IPS-11a (cell line): ENCODE data around the gene ARFIP2.
"Not testable (repeated sequence)": the region's sequence is repeated elsewhere in the genome, so short reads cannot be mapped to it uniquely, and the experiment has no call there.

Experiments
- H3K4me3 ChIP-seq: one replicate; pipeline ENCODE4 v1.5.1; 2013; ENCODE audit warnings: low read depth, low read length, control low read depth

ARFIP2 gene

GRCh38 chr11:6481012-6481923 lies at the start of gene ARFIP2, which contains the start of gene TIMM10B:
ARFIP2 (minus strand) TSS chr11:6481331; CDS start chr11:6480421, 910 bp downstream.
TIMM10B (plus strand) TSS chr11:6481501; CDS start chr11:6481517, 16 bp downstream.
- peak within 1 kb of the TSS; percentile 100 for H3K4me3 ChIP-seq

- H3K4me3 ChIP-seq, result no peak overlapping the region
Observed at GRCh38 chr11:6530848-6531247, 49.7 kb upstream of the ARFIP2 start.

- H3K4me3 ChIP-seq, result no peak overlapping the region
Observed at GRCh38 chr11:6529266-6529665, 48.1 kb upstream of the ARFIP2 start.

GRCh38 chr11:6526411-6527135 lies 45.4 kb upstream of the ARFIP2 start:
- no peak overlapping the region for H3K4me3 ChIP-seq

- H3K4me3 ChIP-seq, result no peak overlapping the region
Observed at GRCh38 chr11:6523253-6523652, 42.1 kb upstream of the ARFIP2 start.

GRCh38 chr11:6521946-6522345 lies 40.8 kb upstream of the ARFIP2 start:
- not testable (repeated sequence) for H3K4me3 ChIP-seq

- no peak overlapping the region for H3K4me3 ChIP-seq
Observed at GRCh38 chr11:6520265-6520664, 39.1 kb upstream of the ARFIP2 start.

GRCh38 chr11:6516865-6517264 lies 35.7 kb upstream of the ARFIP2 start:
- H3K4me3 ChIP-seq, result no peak overlapping the region

- H3K4me3 ChIP-seq, result no peak overlapping the region
Observed at GRCh38 chr11:6505577-6506240, 24.6 kb upstream of the ARFIP2 start.

- no peak overlapping the region for H3K4me3 ChIP-seq
Observed at GRCh38 chr11:6504166-6504565, 23.0 kb upstream of the ARFIP2 start.

- no peak overlapping the region for H3K4me3 ChIP-seq
Observed at GRCh38 chr11:6502382-6502781, 21.3 kb upstream of the ARFIP2 start.

GRCh38 chr11:6498544-6498943 lies 17.4 kb upstream of the ARFIP2 start:
- H3K4me3 ChIP-seq, result no peak overlapping the region

- no peak overlapping the region for H3K4me3 ChIP-seq
Observed at GRCh38 chr11:6498121-6498520, 17.0 kb upstream of the ARFIP2 start.

GRCh38 chr11:6497069-6497839 lies 16.1 kb upstream of the ARFIP2 start, which contains the start of gene DNHD1:
DNHD1 (plus strand) TSS chr11:6497280; CDS start chr11:6498216, 936 bp downstream.
- H3K4me3 ChIP-seq, result no peak within 1 kb of the TSS

GRCh38 chr11:6489306-6489705 lies 8.2 kb upstream of the ARFIP2 start:
- no peak overlapping the region for H3K4me3 ChIP-seq

- H3K4me3 ChIP-seq, result no peak overlapping the region
Observed at GRCh38 chr11:6488821-6489220, 7.7 kb upstream of the ARFIP2 start.

- no peak overlapping the region for H3K4me3 ChIP-seq
Observed at GRCh38 chr11:6488342-6488741, 7.2 kb upstream of the ARFIP2 start.

GRCh38 chr11:6486938-6487337 lies 5.8 kb upstream of the ARFIP2 start:
- H3K4me3 ChIP-seq, result no peak overlapping the region

GRCh38 chr11:6486256-6486655 lies 5.1 kb upstream of the ARFIP2 start:
- no peak overlapping the region for H3K4me3 ChIP-seq

- H3K4me3 ChIP-seq, result no peak overlapping the region
Observed at GRCh38 chr11:6485661-6486060, 4.5 kb upstream of the ARFIP2 start.
